ENCODE measurements around the gene IFITM5.
"Not testable (repeated sequence)": the region's sequence is repeated elsewhere in the genome, so short reads cannot be mapped to it uniquely, and the experiment has no call there.

The IFITM5 gene

DNA sequence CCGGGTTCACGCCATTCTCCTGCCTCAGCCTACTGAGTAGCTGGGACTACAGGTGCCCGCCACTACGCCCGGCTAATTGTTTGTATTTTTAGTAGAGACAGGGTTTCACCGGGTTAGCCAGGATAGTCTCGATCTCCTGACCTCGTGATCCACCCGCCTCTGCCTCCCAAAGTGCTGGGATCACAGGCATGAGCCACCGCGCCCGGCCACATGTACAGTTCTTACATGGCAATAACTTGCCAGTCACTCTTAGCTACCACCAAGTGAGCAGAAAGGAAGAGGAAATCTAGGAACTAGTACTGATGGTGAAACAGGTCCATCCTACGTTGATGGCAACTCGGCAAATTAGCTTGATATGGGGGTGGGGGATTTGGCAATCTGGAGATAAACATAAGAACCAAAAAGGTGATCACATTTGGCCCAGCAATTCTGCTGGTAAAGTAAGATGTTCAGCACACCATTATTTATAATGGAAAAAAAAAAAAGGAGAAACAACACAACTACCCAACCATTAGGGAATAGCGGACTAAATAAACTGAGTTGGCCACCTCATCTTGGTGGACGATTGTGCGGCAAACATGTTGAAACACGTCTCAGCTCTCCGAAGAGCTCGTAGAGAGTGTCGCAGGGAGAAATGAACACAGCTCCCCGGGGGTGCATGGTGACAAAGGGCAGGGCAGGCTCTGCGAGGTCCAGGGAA, 15.8 kb downstream of the IFITM5 start:
- no peak for DNase-seq (ENCODE audit: low read depth)

DNA sequence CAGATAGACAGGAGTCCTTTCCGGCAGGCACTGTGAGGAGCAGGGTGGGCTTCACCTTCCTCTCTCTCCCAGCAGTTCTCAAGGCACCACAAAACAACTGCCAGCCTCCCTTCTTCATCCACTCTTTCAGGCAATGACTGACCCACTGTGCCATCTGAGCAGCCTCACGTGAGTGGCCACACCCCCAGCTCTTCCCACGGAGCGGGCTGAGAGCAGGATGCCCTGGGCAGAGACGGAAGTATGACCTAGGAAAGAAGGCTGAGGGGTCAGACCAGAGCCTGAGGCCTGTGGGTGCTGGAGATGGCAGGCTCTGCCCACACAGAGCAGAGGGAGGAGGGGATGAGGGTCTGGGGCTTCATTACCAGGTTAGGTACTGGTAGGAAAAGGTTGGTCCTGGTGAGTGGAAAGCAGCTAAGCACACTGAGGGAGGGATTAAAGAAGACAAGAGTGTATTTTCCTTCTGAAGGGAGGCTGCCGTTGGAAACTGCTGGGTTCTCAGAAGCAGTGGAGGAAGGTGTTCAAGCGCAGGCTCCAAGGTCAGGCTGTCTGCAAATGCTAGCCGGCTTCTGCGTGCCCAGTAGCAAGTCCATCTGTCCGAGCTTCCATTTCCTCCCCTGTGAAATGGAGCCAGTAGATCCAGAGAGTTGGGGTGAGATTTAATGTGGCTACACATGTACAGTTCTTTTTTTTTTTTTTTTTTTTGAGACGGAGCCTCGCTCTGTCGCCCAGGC, 16.5 kb downstream of the IFITM5 start:
- DNase-seq (ENCODE audit: low read depth): no peak

DNA sequence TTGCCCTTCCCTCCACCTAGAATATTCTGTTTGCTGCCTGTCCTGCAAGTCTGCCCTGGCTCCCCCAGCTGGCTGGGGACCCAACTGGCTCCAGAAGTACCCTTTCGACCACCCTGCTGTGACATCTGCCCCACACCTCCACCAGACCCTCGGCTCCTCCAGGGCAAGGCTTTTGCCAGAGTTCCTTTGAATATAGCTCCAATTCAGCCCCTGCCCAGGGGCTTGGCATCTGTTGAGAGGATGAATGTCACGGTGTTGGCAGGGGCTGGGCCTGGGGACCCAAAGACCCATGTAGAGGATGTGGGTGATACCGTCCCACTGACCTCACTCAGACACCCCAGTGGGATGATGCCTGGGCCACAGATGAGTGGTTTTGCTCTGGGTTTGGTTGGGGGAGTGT, 17.2 kb downstream of the IFITM5 start:
- no peak for DNase-seq (ENCODE audit: low read depth)

DNA sequence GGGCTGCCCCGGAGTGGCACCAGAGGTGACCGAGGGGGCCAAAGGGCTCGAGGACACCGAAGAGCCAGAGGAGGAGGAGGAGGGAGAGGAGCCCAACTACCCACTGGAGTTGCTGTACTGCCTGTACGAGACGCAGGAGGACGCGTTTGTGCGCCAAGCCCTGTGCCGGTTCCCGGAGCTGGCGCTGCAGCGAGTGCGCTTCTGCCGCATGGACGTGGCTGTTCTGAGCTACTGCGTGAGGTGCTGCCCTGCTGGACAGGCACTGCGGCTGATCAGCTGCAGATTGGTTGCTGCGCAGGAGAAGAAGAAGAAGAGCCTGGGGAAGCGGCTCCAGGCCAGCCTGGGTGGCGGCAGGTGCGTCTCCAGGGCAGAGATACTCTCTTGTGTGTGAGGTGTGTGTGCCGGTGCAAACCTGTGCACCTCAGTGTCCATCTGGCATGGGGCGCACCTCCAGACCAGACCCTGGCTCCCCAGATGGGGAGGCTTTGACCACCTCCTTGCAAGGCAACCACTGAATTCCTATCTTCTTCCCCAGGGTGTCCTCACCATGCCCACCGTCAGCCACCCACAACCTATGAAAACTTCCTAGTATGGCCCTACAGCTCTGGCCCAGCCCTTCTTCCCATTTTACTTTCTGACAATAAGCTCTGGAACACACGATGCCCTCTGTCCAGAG, 17.7 kb downstream of the IFITM5 start:
- DNase-seq (ENCODE audit: low read depth): no peak

GRCh38 chr11:280706-281485, 18.4 kb downstream of the IFITM5 start:
- DNase-seq (ENCODE audit: low read depth): no peak

- no peak for DNase-seq (ENCODE audit: low read depth)
These were observed 19.2 kb downstream of the IFITM5 start for GRCh38 chr11:279966-280705.

DNA sequence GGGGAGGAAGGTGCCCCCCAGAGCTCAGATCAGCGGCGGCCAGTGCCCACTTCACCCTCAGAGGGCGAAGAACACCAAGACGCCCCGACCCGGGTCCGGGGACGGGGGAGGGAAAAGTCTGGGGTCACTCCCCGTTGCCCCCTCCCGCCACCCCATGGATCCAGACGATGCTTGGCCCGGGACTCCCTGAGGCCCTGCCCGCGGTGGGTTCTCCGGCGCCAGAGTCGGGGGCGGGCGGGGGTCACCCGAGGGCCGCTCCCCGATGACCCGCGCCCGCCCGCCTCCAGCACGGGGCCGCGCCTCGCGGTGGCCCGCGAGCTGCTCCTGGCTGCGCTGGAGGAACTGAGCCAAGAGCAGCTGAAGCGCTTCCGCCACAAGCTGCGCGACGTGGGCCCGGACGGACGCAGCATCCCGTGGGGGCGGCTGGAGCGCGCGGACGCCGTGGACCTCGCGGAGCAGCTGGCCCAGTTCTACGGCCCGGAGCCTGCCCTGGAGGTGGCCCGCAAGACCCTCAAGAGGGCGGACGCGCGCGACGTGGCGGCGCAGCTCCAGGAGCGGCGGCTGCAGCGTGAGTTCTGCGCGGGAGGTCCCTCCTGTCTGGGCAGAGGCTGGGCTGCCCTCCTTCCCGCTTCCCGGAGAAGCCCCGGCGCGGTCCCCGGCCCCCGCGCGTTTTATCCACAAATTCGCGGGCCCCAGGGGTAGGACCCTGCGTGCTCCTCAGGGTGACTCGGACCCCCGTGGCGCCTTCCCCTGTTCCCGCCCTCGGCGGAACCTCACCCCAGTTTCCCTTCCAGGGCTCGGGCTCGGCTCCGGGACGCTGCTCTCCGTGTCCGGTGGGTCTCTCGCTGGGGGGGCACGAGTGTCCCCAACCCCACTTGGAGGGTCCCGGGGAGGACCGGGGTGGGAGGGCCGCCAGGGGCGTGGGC, 20.0 kb downstream of the IFITM5 start:
- no peak for DNase-seq (ENCODE audit: low read depth)

- no peak for DNase-seq (ENCODE audit: low read depth)
These were observed 21.1 kb downstream of the IFITM5 start, which contains the start of gene NLRP6 for GRCh38 chr11:278001-278951. Gene NLRP6 (plus strand): TSS chr11:278407. CDS start chr11:278570, 163 bp downstream.

GRCh38 chr11:276219-276618, 23.1 kb downstream of the IFITM5 start:
- DNase-seq (ENCODE audit: low read depth): no peak

- DNase-seq (ENCODE audit: low read depth): no peak
These were observed 26.5 kb downstream of the IFITM5 start for GRCh38 chr11:272931-273198.

GRCh38 chr11:272195-272930, 27.0 kb downstream of the IFITM5 start:
- DNase-seq (ENCODE audit: low read depth): no peak

DNA sequence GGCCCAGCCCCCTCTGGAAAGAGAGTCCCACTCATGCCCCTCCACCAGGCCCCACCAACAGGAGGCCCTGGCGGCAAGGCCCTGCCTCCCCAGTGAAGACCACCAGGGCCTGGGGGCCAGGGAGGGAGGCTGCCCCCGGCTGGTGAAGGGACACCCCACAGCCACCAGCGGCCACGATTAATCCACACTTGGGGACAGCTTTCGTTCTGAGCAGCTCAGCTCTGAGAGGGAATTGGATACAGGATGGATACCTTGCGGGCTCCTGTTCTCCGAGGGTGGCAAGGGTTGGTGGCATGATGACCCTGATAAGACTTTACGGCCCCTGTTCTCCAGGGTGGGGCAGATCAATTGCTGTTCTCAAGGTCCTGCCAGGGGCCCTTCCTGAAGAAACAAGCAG, 28.0 kb downstream of the IFITM5 start:
- DNase-seq (ENCODE audit: low read depth): no peak

DNA sequence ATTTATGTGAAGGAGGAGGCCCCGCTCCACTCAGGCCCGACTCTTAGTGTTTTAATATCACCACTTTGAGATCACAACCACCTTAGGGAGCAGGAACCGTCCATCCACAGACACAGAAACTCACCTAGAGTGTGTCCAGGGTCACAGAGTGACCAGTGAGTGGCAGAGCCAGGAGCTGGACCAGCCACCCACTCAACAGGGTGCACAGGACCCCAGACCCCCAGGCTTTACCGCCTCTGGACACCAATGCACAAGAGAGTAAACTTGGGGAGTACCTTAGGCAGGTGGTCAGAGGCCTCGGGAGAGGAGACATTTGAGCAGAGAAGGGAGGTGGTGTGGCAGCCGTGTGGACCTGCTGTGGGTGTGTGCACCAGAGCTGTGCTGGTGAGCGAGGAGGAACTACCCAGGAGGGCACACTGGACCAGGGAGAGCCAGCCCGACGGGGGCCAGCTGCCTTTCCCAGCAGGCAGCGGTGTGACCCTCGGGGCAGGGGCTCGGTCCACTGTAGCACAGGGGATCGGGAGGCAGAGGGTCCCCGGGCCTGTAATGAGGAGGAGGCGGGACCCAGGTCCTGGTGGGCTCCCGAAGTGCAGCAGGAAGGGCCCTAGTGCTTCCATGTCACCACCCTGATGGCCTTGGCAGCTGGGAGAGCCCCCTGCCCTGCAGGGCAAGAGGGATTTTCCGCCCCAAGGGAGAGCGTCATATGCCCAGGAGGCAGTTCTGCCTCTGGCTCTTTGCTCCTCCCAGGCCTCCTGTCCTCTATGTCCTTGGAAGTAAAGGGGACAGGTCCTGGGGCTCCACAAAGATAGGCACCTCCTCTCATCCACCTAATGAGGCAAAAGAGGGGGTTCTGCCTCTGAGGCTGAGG, 28.6 kb downstream of the IFITM5 start:
- DNase-seq (ENCODE audit: low read depth): no peak

DNA sequence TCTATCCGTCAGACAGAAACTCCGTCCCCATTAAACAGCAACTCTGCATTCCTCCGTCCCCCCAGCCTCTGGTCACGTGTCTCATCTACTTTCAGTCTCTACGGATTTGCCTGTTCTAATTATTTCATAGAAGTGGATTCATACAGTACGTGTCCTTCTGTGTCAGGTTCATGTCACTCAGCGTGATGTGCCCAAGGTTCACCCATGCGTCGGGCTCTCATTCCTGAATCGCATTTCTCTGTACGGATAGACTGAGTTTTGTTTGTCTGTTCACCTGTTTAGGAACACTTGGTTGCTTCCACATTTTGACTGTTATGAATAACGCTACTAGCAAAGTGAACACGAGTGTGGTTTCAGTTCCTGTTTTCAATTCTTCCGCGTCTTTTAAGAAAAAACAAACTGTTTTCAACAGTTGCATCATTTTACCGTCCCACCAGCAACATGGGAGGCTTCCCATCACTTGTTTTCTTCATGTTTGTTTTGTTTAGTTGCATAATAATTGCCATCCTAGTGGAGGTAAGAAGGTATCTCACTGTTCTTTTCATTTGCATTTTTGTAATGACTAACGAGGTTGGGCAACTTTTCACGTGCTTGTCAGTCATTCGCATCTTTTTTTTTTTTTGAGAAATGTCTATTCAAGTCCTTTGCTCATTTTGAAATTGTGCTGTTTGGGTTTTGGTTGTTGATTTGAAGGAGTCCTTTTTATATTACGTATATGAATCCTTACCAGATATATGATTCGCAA, 30.0 kb downstream of the IFITM5 start:
- no peak for DNase-seq (ENCODE audit: low read depth)

GRCh38 chr11:268716-269145, 30.6 kb downstream of the IFITM5 start:
- not testable (repeated sequence) for DNase-seq (ENCODE audit: low read depth)

DNA sequence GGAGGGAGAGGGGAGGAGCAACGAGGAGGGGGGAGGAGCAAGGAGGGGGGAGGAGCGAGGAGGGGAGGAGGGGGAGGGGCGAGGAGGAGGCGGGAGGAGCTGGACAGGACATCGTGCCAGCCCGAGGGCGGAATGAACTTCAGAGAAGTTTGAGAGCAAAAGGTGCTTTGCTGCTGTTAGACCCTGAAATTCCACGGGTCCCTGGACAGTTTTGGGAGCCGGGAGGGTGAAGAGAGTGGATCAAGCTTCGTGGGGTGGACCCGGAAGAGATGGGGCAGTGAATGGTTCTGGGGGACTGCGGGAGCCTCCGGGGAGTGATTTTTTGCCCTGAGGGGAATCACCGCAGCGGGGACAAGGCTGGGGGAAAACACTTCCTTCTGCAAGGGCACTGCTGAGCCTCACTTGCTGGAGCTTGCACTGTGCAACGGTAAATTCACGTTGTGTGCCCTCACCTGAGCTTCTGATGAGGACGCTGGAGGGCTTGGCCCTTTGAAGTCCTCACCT, 31.8 kb downstream of the IFITM5 start:
- DNase-seq (ENCODE audit: low read depth): no peak

All from stromal cell of bone marrow (primary cell).